Type B pancreatic cell (in vitro differentiated cells): Measurements from ENCODE around the gene PODXL2. TPM values are rescaled to one million over a fixed set of nuclear protein-coding genes. Genes with fewer than 3 reads are reported as not detected.
A peak's percentile ranks its signal among the peaks of the same experiment; 100 is the strongest.
"Not testable (repeated sequence)": the region's sequence is repeated elsewhere in the genome, so short reads cannot be mapped to it uniquely, and the experiment has no call there.

Experiments
- DNase-seq: peaks from one replicate; pipeline ENCODE4 v3.0.0; 2021; ENCODE audit warnings: mixed read lengths; ENCODE audit not compliant: unreplicated experiment; ENCODE audit errors: extremely low spot score
- H3K27ac Mint-ChIP-seq: 2 replicates; pipeline ENCODE4 v1.8.0; 2021; ENCODE audit warnings: mild to moderate bottlenecking, mixed read lengths
- H3K27me3 Mint-ChIP-seq: 2 replicates; pipeline ENCODE4 v1.8.0; 2021; ENCODE audit warnings: mixed read lengths
- H3K36me3 Mint-ChIP-seq: 2 replicates; pipeline ENCODE4 v1.8.0; 2021; ENCODE audit warnings: mixed read lengths
- H3K4me1 Mint-ChIP-seq: one replicate; pipeline ENCODE4 v1.8.0; 2021; ENCODE audit warnings: mixed read lengths; ENCODE audit not compliant: unreplicated experiment
- H3K4me3 Mint-ChIP-seq: 2 replicates; pipeline ENCODE4 v1.8.0; 2021; ENCODE audit warnings: mild to moderate bottlenecking, mixed read lengths
- H3K9me3 Mint-ChIP-seq: 2 replicates; pipeline ENCODE4 v1.8.0; 2021; ENCODE audit warnings: mixed read lengths
- total RNA-seq: library from RNA; stranded (reverse); gene quantifications from 2 replicates; pipeline ENCODE4 v1.2.1, GENCODE V29; 2021; ENCODE audit warnings: low replicate concordance
- TF ChIP-seq, protein P1 (sequence below): fragments of 200-600 bp; sonication (generic); conservative IDR thresholded peaks from 2 replicates; pipeline ENCODE4 v1.5.0; 2021; ENCODE audit warnings: antibody characterized with exemption, mild to moderate bottlenecking

PODXL2 gene
- total RNA-seq, 1 donor from 2014 or later, result 48.9 TPM

DNA sequence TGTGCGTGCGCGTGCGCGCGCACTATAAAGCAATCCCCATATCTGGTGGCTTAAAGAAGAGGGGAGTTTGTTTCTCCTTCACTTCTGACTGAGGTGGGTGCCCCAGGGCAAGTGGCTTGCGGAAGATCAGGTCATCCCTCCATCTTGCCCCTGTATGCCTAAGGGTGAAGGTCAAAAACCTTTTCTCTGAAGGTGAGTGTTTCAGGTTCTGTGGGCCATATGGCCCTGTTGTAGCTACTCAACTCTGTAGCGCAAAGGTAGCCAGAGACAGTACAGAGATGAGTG, 49.3 kb downstream of the PODXL2 start:
- Mint-ChIP-seq H3K4me3 (no peak overlapping the region), H3K4me1 (peaks cover 17% of the 10 kb centered on the region), H3K27me3 (peaks cover 5% of the 10 kb centered on the region), H3K9me3 (no peaks in the 10 kb centered on the region), H3K36me3 (no peaks in the 10 kb centered on the region), H3K27ac (no peak overlapping the region)
- DNase-seq, result no peak
- TF ChIP-seq, protein P1, sequence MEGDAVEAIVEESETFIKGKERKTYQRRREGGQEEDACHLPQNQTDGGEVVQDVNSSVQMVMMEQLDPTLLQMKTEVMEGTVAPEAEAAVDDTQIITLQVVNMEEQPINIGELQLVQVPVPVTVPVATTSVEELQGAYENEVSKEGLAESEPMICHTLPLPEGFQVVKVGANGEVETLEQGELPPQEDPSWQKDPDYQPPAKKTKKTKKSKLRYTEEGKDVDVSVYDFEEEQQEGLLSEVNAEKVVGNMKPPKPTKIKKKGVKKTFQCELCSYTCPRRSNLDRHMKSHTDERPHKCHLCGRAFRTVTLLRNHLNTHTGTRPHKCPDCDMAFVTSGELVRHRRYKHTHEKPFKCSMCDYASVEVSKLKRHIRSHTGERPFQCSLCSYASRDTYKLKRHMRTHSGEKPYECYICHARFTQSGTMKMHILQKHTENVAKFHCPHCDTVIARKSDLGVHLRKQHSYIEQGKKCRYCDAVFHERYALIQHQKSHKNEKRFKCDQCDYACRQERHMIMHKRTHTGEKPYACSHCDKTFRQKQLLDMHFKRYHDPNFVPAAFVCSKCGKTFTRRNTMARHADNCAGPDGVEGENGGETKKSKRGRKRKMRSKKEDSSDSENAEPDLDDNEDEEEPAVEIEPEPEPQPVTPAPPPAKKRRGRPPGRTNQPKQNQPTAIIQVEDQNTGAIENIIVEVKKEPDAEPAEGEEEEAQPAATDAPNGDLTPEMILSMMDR, result no peak

DNA sequence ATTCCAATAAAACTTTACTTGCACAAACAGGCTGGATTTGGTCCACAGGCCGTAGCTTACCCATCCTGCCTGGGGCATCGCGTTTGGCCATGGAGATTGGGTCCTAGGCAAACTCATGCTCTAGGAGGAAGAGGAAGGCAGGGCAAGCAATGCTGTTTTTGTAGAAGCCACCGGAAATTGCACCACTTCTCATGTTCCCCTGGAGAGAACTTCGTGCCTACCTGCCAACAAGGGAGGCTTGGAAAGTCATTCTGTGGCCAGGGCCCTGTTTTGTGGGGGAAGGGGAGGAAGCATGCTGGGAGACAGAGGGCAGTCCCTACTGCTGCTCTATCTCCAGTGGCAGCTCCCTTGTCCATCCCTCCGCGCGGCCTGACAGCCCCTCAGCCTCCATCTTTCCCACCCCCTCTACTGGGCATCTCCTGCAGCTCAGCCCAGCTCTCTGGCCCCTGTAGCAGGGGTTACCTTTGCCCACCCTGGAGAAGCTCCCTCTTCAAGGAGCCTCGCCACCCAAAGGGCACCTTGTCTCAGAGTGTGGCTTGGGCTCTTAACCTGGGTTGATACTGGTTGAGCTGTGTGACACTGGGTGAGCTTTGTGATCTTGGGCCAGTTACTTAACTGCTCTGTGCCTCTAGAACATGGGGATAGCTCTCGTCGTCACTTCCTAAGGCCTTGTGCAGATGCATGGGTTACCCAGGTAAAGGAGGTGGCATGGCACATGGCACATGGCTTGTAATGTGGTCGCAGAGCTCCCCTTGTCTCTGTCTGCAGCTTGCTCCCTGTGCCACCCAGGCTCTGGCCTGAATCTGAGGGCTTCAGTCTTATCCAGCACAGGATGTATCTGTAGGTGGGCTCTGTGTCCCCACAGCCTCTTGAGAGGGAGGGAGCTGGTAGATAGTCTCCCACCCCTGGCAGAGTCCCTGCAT, 49.9 kb downstream of the PODXL2 start:
- H3K27me3 Mint-ChIP-seq, result peaks cover 1% of the 10 kb centered on the region
- DNase-seq, result no peak
- H3K4me1 Mint-ChIP-seq, result peaks cover 21% of the 10 kb centered on the region
- H3K27ac Mint-ChIP-seq, result no peak overlapping the region
- H3K36me3 Mint-ChIP-seq, result no peaks in the 10 kb centered on the region
- TF ChIP-seq, protein P1, result no peak
- H3K4me3 Mint-ChIP-seq, result no peak overlapping the region
- no peaks in the 10 kb centered on the region for H3K9me3 Mint-ChIP-seq

DNA sequence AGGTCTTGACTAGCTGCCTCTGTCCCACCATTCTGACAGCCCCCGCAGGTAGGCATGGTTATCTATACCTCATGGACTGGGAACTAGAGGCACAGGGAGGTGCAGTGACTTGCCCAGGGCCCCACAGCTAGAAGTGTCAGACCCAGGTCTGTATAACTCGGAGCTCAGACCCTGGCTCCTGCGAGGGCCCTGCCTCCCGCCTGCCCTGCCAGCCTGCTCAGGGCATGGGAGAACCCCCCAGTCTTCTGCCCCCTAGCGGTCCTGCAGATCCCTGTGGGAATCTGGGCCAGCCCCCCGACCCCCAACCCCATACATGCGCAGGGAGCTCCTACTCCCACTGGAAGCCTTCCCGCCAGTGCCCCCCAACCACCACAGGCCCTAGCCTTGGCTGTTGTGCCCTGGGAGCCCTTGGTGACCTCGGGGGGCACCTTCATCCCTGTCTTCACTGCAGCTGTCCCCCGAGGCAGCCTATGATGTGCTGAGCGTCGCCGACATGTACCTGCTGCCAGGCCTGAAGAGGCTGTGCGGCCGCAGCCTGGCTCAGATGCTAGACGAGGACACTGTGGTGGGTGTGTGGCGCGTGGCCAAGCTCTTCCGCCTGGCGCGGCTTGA, 50.7 kb downstream of the PODXL2 start:
- no peaks in the 10 kb centered on the region for H3K27me3 Mint-ChIP-seq
- H3K9me3 Mint-ChIP-seq, result no peaks in the 10 kb centered on the region
- TF ChIP-seq, protein P1, result peak; percentile 27
- no peak overlapping the region for H3K4me3 Mint-ChIP-seq
- peak; percentile 67 for DNase-seq
- peaks cover 22% of the 10 kb centered on the region for H3K4me1 Mint-ChIP-seq
- no peaks in the 10 kb centered on the region for H3K36me3 Mint-ChIP-seq
- H3K27ac Mint-ChIP-seq, result no peak overlapping the region

DNA sequence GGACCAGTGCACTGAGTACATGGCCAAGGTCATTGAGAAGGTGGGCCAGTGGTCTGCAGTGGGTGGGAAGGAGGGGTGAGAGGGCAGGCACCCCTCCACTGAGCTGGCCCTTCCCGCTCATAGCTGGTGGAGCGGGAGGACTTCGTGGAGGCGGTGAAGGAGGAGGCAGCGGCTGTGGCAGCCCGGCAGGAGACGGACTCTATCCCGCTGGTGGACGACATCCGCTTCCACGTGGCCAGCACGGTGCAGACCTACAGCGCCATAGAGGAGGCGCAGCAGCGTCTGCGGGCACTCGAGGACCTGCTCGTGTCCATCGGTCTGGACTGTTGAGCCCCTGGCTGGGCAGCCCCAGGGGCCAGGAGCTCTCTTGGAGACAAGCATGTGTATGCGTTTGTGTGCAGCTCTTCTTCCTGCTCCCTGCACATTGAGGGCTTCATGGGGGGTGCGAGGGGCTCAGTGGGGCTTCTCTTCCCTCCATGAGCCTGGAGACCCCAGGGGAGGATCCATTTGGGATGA, 51.2 kb downstream of the PODXL2 start:
- peaks cover 22% of the 10 kb centered on the region for H3K4me1 Mint-ChIP-seq
- no peak overlapping the region for H3K27ac Mint-ChIP-seq
- no peaks in the 10 kb centered on the region for H3K36me3 Mint-ChIP-seq
- H3K4me3 Mint-ChIP-seq, result no peak overlapping the region
- no peaks in the 10 kb centered on the region for H3K27me3 Mint-ChIP-seq
- no peak for DNase-seq
- H3K9me3 Mint-ChIP-seq, result no peaks in the 10 kb centered on the region
- TF ChIP-seq, protein P1, result no peak

DNA sequence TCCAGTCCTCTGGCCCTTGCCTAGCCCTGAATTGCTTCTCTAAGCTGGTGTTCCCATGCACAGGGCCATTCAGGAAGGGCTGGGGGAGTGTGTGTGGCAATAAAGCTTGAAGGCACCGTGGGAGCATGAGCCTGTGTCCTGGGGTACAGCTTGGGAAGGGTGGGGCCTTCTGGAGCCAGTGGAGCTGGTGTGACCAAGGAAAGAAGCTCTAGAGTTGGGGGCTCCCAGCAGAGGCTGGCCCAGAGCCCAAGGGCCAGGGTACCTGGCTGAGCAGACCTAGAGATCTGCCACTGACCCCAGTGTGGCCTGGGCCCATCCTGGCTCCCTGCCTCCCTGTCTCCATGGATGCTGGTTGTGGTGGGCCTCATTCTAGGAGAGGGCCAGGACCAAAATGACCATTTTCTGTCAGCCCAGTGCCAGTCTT, 51.8 kb downstream of the PODXL2 start:
- Mint-ChIP-seq H3K4me3 (no peak overlapping the region), H3K27ac (no peak overlapping the region), H3K27me3 (no peaks in the 10 kb centered on the region), H3K4me1 (peaks cover 22% of the 10 kb centered on the region), H3K9me3 (no peaks in the 10 kb centered on the region), H3K36me3 (no peaks in the 10 kb centered on the region)
- peak; percentile 56 for DNase-seq
- TF ChIP-seq, protein P1, result no peak

DNA sequence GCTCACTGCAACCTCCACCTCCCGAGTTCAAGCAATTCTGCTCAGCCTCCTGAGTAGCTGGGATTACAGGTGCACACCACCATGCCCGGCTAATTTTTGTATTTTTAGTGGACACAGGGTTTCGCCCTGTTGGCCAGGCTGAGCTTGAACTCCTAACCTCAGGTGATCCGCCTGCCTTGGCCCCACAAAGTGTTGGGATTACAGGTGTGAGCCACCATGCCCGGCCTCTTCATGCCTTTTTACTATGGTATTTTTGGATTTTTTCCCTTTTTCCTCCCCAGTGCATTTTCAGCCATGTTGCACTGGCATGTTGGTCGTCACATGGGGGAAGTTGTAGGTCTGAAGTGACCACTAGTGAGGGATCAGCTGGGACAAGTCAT, 53.2 kb downstream of the PODXL2 start:
- DNase-seq, result not testable (repeated sequence)
- peaks cover 18% of the 10 kb centered on the region for H3K4me1 Mint-ChIP-seq

More for the DNA sequence above, 53.2 kb downstream of the PODXL2 start:
- H3K27ac Mint-ChIP-seq, H3K36me3 Mint-ChIP-seq, H3K27me3 Mint-ChIP-seq, H3K9me3 Mint-ChIP-seq, H3K4me3 Mint-ChIP-seq: not testable (repeated sequence)
